Activated naive CD8-positive, alpha-beta T cell treated with anti-CD3 and anti-CD28 coated beads, Interleukin-2, amount 50 U/mL, for 16 hours (primary cell): ENCODE measurements around the gene UNK.

ENCODE experiments used
- DNase-seq: peaks from one replicate; pipeline ENCODE4 v3.0.0-alpha.2; 2020; ENCODE audit warnings: low read depth, low spot score

The UNK gene

DNA sequence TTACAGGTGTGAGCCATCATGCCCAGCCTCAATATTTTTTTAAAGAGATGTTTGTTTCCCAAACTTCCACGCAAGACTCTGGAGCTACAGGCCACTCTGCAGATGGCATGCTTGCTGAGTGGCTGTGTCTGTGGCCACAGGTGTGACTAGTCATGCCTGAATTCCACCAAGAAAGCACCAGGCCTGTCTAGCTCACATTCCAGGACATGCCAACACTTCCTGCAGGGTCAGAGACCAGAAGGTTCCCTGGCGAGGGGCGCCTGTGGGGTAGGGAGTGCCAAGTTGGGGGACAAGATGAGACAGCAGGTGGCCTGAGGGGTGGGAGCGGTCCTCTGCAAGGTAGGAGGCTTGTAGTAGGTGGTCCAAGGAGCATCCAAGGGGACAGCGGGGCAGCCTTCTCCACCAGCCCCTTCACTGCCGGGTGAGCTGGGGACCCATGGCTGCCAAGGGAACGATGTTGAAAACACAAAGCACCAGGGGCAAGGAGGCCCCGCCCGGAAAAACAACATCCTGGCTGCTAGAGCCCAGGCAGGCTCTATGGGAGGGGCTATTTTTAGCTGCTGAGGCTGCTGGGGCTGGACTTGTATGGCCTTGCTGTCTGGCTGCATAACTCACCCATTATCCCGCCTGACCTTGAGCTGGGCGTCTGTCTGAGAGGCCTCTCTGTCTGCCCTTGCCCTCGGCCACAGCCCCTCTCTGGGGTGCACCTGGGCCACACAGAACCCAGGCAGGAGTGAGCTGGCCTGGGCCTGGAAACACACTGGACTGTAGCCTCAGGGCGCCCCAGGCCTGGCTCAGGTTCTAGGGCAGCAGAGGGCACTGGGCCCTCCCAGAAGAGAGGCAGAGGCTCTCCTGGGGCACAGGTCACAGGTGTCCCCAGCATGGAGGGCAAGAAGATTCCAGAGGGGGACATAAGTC lies 88.1 kb downstream of the UNK start:
- DNase-seq, result no peak

- no peak for DNase-seq
Observed at GRCh38 chr17:75873587-75874322, 89.1 kb downstream of the UNK start.

- no peak for DNase-seq
Observed at GRCh38 chr17:75874323-75875181, 89.9 kb downstream of the UNK start.
